ENCODE data around the gene DNAH17.

Gene DNAH17

GRCh38 chr17:78562734-78563133 is 14.5 kb downstream of the DNAH17 start:
- peaks cover 3% of the 10 kb centered on the region for H3K27me3 Mint-ChIP-seq (ENCODE audit: low read depth)

DNA sequence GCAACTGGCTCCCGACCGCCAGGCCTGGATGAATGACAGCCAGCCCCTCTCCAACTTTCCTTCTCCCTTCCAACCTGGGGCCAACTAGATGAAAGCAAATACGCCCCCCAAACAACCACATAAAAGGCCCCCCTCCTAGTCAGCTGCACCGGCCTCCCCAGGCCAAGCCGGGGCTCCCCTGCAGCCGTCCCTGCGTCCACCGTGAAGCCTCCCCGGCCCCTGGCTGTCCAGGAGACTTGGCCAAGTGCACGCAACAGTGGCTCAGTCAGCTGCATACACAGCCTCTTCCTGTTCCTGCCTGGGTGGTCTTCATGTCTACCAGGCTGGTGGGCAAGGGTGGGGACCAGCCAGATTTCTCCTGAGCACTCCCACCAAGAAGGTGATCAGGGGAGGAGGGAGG is 16.0 kb downstream of the DNAH17 start:
- Mint-ChIP-seq H3K9me3 (no peaks in the 10 kb centered on the region), H3K4me1 (peaks cover 24% of the 10 kb centered on the region), H3K36me3 (ENCODE audit: low read depth) (no peaks in the 10 kb centered on the region), H3K27ac (no peak overlapping the region), H3K4me3 (no peak overlapping the region), H3K27me3 (ENCODE audit: low read depth) (peaks cover 3% of the 10 kb centered on the region)
- TF ChIP-seq, protein P1, sequence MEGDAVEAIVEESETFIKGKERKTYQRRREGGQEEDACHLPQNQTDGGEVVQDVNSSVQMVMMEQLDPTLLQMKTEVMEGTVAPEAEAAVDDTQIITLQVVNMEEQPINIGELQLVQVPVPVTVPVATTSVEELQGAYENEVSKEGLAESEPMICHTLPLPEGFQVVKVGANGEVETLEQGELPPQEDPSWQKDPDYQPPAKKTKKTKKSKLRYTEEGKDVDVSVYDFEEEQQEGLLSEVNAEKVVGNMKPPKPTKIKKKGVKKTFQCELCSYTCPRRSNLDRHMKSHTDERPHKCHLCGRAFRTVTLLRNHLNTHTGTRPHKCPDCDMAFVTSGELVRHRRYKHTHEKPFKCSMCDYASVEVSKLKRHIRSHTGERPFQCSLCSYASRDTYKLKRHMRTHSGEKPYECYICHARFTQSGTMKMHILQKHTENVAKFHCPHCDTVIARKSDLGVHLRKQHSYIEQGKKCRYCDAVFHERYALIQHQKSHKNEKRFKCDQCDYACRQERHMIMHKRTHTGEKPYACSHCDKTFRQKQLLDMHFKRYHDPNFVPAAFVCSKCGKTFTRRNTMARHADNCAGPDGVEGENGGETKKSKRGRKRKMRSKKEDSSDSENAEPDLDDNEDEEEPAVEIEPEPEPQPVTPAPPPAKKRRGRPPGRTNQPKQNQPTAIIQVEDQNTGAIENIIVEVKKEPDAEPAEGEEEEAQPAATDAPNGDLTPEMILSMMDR (IDR thresholded peaks at IDR 0.05; ENCODE audit: unreplicated experiment in 3 of 3), result no peak

More at GRCh38 chr17:78562734-78563133, 14.5 kb downstream of the DNAH17 start:
- no peaks in the 10 kb centered on the region for H3K36me3 Mint-ChIP-seq (ENCODE audit: low read depth)
- no peaks in the 10 kb centered on the region for H3K9me3 Mint-ChIP-seq
- no peak overlapping the region for H3K4me3 Mint-ChIP-seq
- H3K4me1 Mint-ChIP-seq, result peaks cover 16% of the 10 kb centered on the region
- TF ChIP-seq, protein P1 (IDR thresholded peaks at IDR 0.05; ENCODE audit: unreplicated experiment in 3 of 3), result no peak
- H3K27ac Mint-ChIP-seq, result peak overlapping the region in 1 of 3 experiments; percentile 6

DNA sequence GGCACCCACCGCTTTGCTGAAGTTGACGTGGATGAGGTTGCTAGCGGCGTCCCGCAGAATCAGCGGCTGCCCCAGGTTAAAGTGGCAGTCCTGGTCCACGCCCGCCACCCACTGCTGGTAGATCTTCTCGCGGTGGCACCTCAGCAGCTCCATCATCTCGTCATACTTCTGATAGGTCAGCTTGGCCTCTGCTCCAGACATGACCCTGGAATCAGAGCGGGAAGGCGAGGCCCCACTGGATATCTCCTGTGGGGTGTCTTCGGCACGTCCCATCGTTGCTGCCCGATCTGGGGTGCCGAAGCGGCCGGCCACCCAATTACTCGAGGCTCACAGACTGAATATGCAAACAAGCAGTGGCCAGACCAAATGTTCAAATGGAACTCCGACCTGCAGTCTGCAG is 16.5 kb downstream of the DNAH17 start:
- no peak overlapping the region for H3K4me3 Mint-ChIP-seq
- no peaks in the 10 kb centered on the region for H3K36me3 Mint-ChIP-seq (ENCODE audit: low read depth)

DNA sequence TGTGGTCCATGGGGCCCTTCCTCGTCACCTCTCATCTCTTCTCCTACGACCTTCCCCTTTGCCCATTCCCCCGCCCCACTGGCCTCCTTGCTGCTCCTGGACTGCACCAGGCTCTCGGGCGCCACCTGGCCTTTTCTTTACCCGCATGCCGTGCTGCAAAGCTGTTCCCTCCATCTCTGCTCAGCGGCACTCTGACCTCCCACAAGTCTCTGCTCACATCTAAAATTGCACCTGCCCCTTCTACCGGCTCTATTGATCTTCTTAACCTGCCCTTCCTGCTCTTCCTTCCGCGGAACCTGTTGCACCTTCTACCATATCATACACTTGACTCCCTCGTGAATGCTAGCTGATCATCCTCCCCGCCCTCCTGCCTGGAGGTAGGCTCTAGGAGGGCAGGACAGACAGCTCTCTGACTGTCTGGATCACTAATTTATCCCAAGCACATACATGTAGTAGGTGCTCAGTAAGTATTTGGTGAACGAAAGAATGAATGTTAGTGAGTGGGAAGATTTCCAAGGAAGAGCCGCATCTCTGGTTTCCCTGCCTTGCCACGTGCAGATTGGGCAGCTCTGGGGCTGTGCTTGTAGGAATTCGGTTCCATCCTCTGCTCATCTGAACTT is 17.3 kb downstream of the DNAH17 start:
- no peak overlapping the region for H3K27ac Mint-ChIP-seq
- H3K4me1 Mint-ChIP-seq, result peaks cover 36% of the 10 kb centered on the region
- TF ChIP-seq, protein P1 (IDR thresholded peaks at IDR 0.05; ENCODE audit: unreplicated experiment in 3 of 3), result no peak
- peaks cover 3% of the 10 kb centered on the region for H3K27me3 Mint-ChIP-seq (ENCODE audit: low read depth)
- H3K36me3 Mint-ChIP-seq (ENCODE audit: low read depth), result no peaks in the 10 kb centered on the region
- no peak overlapping the region for H3K4me3 Mint-ChIP-seq
- H3K9me3 Mint-ChIP-seq, result no peaks in the 10 kb centered on the region

More for the DNA sequence above, 16.5 kb downstream of the DNAH17 start:
- Mint-ChIP-seq H3K9me3 (no peaks in the 10 kb centered on the region), H3K4me1 (peaks cover 28% of the 10 kb centered on the region), H3K27me3 (ENCODE audit: low read depth) (peaks cover 3% of the 10 kb centered on the region), H3K27ac (no peak overlapping the region)
- TF ChIP-seq, protein P1 (IDR thresholded peaks at IDR 0.05; ENCODE audit: unreplicated experiment in 3 of 3), result no peak

GRCh38 chr17:78558989-78559388 is 18.2 kb downstream of the DNAH17 start:
- TF ChIP-seq, protein P1 (IDR thresholded peaks at IDR 0.05; ENCODE audit: unreplicated experiment in 3 of 3), result no peak
- peaks cover 3% of the 10 kb centered on the region for H3K27me3 Mint-ChIP-seq (ENCODE audit: low read depth)

More at GRCh38 chr17:78558989-78559388, 18.2 kb downstream of the DNAH17 start:
- H3K36me3 Mint-ChIP-seq (ENCODE audit: low read depth), result no peaks in the 10 kb centered on the region
- peaks cover 35% of the 10 kb centered on the region for H3K4me1 Mint-ChIP-seq
- no peak overlapping the region for H3K27ac Mint-ChIP-seq
- H3K9me3 Mint-ChIP-seq, result no peaks in the 10 kb centered on the region
- H3K4me3 Mint-ChIP-seq, result no peak overlapping the region
